CD4-positive, CD25-positive, alpha-beta regulatory T cell (primary cell): ENCODE measurements around the gene SCEL. TPM values are rescaled to one million over a fixed set of nuclear protein-coding genes. Genes with fewer than 3 reads are reported as not detected.

ENCODE experiments used
- ATAC-seq, 2 donors: fragments of 150-1000 bp; cut with Tn5 transposase; one replicate each; pipeline ENCODE4 v1.10.0; 2021; ENCODE audit warnings: low read depth in 2 of 2, moderate number of reproducible peaks in 2 of 2, moderate library complexity in 1 of 2
- DNase-seq, 3 donors: peaks; one replicate each; pipeline versions ENCODE4 v3.0.0 to v3.0.0-alpha.2; 2012 to 2022; ENCODE audit warnings: mixed read lengths in 1 of 3
- H3K27ac ChIP-seq: one replicate; pipeline ENCODE4 v1.7.0; 2013; ENCODE audit warnings: mild to moderate bottlenecking, low read length; ENCODE audit not compliant: insufficient read depth, poor library complexity, severe bottlenecking
- H3K27me3 ChIP-seq: one replicate; pipeline ENCODE4 v1.7.0; 2013; ENCODE audit warnings: low read length; ENCODE audit not compliant: control insufficient read depth, insufficient read depth
- H3K36me3 ChIP-seq: one replicate; pipeline ENCODE4 v1.7.0; 2013; ENCODE audit warnings: mild to moderate bottlenecking, low read length, moderate library complexity; ENCODE audit not compliant: control insufficient read depth, insufficient read depth
- H3K4me1 ChIP-seq: 2 replicates; pipeline ENCODE4 v1.7.0; 2013; ENCODE audit warnings: mild to moderate bottlenecking, low read length; ENCODE audit not compliant: insufficient read depth, control insufficient read depth, poor library complexity, severe bottlenecking
- H3K4me3 ChIP-seq: one replicate; pipeline ENCODE4 v1.7.0; 2013; ENCODE audit warnings: low read depth, mild to moderate bottlenecking, low read length, moderate library complexity
- H3K9me3 ChIP-seq, 2 experiments: 1 replicate in 1 of 2; 2 replicates in 1 of 2; pipeline ENCODE4 v1.7.0; 2013; ENCODE audit warnings: low read length in 2 of 2, mild to moderate bottlenecking in 1 of 2, moderate library complexity in 1 of 2; ENCODE audit not compliant: control insufficient read depth in 2 of 2
- H3K27ac Mint-ChIP-seq, 3 donors: one replicate each; pipeline ENCODE4 v1.8.0; 2020 to 2022; ENCODE audit warnings: mild to moderate bottlenecking in 3 of 3, mixed read lengths in 3 of 3, moderate library complexity in 2 of 3
- H3K27me3 Mint-ChIP-seq: one replicate; pipeline ENCODE4 v1.8.0; 2022; ENCODE audit warnings: mild to moderate bottlenecking, mixed read lengths
- H3K36me3 Mint-ChIP-seq: one replicate; pipeline ENCODE4 v1.8.0; 2020; ENCODE audit warnings: mixed read lengths
- H3K4me1 Mint-ChIP-seq, 4 donors: one replicate each; pipeline ENCODE4 v1.8.0; 2020 to 2022; ENCODE audit warnings: mixed read lengths in 4 of 4, mild to moderate bottlenecking in 1 of 4
- H3K4me3 Mint-ChIP-seq, 4 donors: one replicate each; pipeline ENCODE4 v1.8.0; 2020 to 2022; ENCODE audit warnings: mild to moderate bottlenecking in 4 of 4, mixed read lengths in 4 of 4, moderate library complexity in 3 of 4
- H3K9me3 Mint-ChIP-seq, 7 donors: one replicate each; pipeline ENCODE4 v1.8.0; 2020 to 2022; ENCODE audit warnings: mixed read lengths in 7 of 7, mild to moderate bottlenecking in 3 of 7, moderate library complexity in 2 of 7
- polyA plus RNA-seq, 4 donors: library from polyadenylated mRNA; unstranded; fragments of 300-500 nt; fragmentation: Illumina TruSeq; gene quantifications; one replicate each; pipeline ENCODE4 v1.2.3, GENCODE V29; 2021
- total RNA-seq: library from RNA; stranded (reverse); gene quantifications from one replicate; pipeline ENCODE4 v1.2.3, GENCODE V29; 2022

SCEL gene
- total and polyA plus RNA-seq, 5 donors from 2014 or later = not detected

DNA sequence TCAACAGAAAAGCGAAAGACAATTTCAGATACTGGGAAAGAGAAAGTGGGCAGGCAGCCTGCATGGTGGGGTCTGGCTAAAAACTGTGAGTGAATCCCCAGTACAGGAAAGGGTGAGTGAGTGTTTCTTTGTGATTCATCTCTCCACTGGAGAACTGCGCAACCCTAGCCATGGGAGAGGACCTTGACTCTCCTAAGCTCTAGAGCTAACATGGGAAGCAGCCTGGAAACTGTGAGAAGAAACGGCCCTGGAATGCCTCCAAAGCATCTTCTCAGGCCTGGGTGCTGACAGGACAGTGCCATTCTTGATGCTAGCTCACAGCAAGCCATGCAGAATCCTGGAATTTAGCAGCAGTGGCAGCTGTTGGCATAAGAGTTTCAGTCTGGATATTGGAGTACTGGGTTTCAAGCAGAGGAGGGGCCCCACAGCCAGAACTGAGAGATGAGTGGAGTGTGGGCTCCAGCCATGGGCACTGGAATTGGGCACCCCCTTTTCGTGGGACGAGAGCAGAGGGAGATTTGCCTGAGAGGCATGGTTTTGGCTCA is 143.3 kb downstream of the SCEL start:
- Mint-ChIP-seq H3K9me3 (peaks cover 0 to 9% (median 0%) of the 10 kb centered on the region in 7 donors), H3K27ac (no peak overlapping the region), H3K27me3 (peaks cover 41% of the 10 kb centered on the region), H3K36me3 (no peaks in the 10 kb centered on the region), H3K4me3 (no peak overlapping the region), H3K4me1 (no peaks in the 10 kb centered on the region)
- DNase-seq (no peak), ATAC-seq (no peak)
- Histone ChIP-seq H3K36me3 (no peaks in the 10 kb centered on the region), H3K4me1 (no peaks in the 10 kb centered on the region), H3K4me3 (no peak overlapping the region), H3K27ac (no peak overlapping the region), H3K27me3 (peaks cover 21% of the 10 kb centered on the region), H3K9me3 (peaks cover 0 to 2% of the 10 kb centered on the region in 2 experiments)

DNA sequence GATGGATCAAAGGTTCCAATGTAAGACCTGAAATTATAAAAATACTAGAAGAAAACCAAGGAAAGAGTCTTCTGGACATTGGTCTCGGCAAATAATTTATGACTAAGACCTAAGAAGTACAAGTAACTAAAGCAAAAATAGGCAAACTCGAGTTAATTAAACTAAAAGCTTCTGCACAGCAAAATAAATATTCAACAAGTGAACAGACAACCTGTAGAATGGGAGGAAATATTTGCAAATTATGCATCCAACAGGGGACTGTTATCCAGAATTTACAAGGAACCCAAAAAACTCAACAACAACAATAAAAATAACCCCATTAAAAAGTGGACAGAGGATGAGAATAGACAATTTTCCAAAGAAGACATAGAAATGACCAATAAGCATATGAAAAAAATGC is 152.3 kb downstream of the SCEL start:
- Histone ChIP-seq H3K27ac (no peak overlapping the region), H3K36me3 (no peaks in the 10 kb centered on the region), H3K4me1 (no peaks in the 10 kb centered on the region), H3K4me3 (no peak overlapping the region), H3K27me3 (peaks cover 26% of the 10 kb centered on the region), H3K9me3 (peaks cover 0 to 9% of the 10 kb centered on the region in 2 experiments)
- no peak for DNase-seq
- H3K36me3 Mint-ChIP-seq = peaks cover 4% of the 10 kb centered on the region
- ATAC-seq = no peak
- H3K27me3 Mint-ChIP-seq = peaks cover 42% of the 10 kb centered on the region
- no peak overlapping the region for H3K4me3 Mint-ChIP-seq
- peaks cover 0 to 12% (median 2%) of the 10 kb centered on the region in 7 donors for H3K9me3 Mint-ChIP-seq
- H3K4me1 Mint-ChIP-seq = no peaks in the 10 kb centered on the region
- H3K27ac Mint-ChIP-seq = no peak overlapping the region

DNA sequence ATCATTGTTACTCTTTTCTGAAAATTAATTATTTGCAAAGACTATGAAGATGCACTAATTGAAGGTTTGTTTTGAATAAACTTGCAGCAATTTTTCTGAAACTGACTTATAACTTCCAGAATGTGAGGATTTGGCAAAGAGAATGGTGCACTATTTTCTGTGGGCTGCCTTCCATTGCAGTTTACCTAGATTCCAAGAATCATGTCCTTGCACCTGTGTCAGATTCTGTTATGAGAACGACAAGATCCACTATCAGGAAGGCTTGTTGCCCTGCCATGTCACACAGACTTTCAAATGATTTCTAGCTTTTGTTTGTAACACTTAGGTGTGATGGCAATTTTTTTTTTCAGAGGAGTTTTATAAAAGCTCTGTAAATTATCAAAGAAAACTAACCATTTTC is 156.4 kb downstream of the SCEL start:
- no peaks in the 10 kb centered on the region for H3K36me3 ChIP-seq
- Mint-ChIP-seq H3K27me3 (peaks cover 53% of the 10 kb centered on the region), H3K4me3 (no peak overlapping the region), H3K27ac (no peak overlapping the region), H3K36me3 (no peaks in the 10 kb centered on the region), H3K9me3 (peaks cover 0 to 7% (median 0%) of the 10 kb centered on the region in 7 donors), H3K4me1 (peaks cover 0 to 17% (median 13%) of the 10 kb centered on the region in 4 donors)
- peaks cover 22% of the 10 kb centered on the region for H3K27me3 ChIP-seq
- DNase-seq (no peak), ATAC-seq (no peak)
- no peak overlapping the region for H3K27ac ChIP-seq
- H3K4me1 ChIP-seq = peaks cover 16% of the 10 kb centered on the region
- peaks cover 0 to 6% of the 10 kb centered on the region in 2 experiments for H3K9me3 ChIP-seq
- no peak overlapping the region for H3K4me3 ChIP-seq

DNA sequence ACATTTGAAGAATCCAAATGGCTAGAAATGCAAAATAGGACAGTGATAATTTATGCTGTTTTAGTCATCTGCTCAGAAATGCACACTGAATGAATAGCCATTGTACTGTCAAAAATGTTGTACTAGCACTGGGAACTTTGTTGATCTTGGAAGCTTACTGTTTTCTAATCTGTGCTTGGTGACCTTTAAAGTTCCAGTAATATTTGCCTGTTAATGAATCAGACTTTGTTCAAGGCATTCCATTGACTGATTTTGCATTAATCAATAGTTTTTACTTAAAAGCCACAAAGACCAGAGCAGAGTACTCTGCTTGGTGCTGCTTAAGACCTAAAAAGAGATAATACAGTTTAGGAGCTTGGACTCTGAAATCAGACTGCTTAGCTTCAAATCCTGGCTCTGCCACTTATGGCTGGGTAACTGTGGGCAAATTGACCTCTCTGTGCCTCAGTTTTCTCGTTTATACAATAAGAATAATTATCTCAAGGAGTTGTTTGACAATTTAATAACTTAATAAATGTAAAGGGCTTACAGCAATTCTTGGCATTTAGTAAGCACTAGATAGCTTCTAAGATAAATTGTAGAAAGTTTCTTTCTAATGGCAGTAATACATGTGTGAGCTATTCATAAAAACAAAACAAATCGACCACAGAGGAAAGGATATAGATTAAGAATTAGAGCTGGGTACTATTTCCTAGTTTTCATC is 157.4 kb downstream of the SCEL start:
- H3K9me3 ChIP-seq = peaks cover 0 to 2% of the 10 kb centered on the region in 2 experiments
- DNase-seq = no peak
- H3K27ac ChIP-seq = no peak overlapping the region
- Mint-ChIP-seq H3K27ac (no peak overlapping the region), H3K36me3 (no peaks in the 10 kb centered on the region), H3K27me3 (peaks cover 50% of the 10 kb centered on the region), H3K9me3 (no peaks in the 10 kb centered on the region), H3K4me1 (peaks cover 0 to 22% (median 16%) of the 10 kb centered on the region in 4 donors), H3K4me3 (no peak overlapping the region)
- peaks cover 19% of the 10 kb centered on the region for H3K4me1 ChIP-seq
- H3K4me3 ChIP-seq = no peak overlapping the region
- H3K36me3 ChIP-seq = no peaks in the 10 kb centered on the region
- no peak for ATAC-seq
- peaks cover 13% of the 10 kb centered on the region for H3K27me3 ChIP-seq

DNA sequence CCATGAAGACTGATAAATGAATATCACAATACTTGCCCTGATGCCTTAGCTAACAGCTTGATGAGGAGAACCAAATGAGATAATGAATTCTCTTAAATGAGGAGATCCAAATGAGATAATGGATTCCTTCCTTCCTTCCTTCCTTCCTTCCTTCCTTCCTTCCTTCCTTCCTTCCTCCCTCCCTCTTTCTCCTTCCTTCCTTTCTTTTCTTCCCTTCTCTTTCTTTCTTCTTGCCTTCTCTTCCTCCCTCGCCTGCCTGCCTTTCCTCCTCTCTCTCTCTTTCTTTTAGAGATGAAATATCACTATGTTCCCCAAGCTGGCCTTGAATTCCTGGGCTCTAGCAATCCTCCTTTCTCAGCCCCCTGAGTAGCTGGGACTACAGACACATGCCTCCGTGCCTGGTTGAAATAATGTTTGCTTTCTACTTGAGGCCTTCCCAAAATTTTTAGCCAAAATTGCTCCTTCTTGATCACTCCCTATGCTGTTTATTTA is 158.0 kb downstream of the SCEL start:
- Mint-ChIP-seq H3K9me3 (no peaks in the 10 kb centered on the region), H3K27me3 (peaks cover 50% of the 10 kb centered on the region), H3K4me3 (no peak overlapping the region), H3K4me1 (peaks cover 0 to 22% (median 16%) of the 10 kb centered on the region in 4 donors), H3K36me3 (no peaks in the 10 kb centered on the region), H3K27ac (no peak overlapping the region)
- no peak overlapping the region for H3K27ac ChIP-seq
- DNase-seq = no peak
- no peaks in the 10 kb centered on the region for H3K36me3 ChIP-seq
- H3K4me1 ChIP-seq = peaks cover 19% of the 10 kb centered on the region
- H3K27me3 ChIP-seq = peaks cover 7% of the 10 kb centered on the region
- ATAC-seq = no peak
- H3K4me3 ChIP-seq = no peak overlapping the region
- peaks cover 0 to 2% of the 10 kb centered on the region in 2 experiments for H3K9me3 ChIP-seq

Other genes starting within 250 kb of the SCEL start
- gene MYCBP2, start 208.6 kb upstream of the SCEL start, total RNA-seq = 189 TPM
- 10 to 100 TPM; 20.8 to 35.9 (median 26.4) TPM for gene MYCBP2, start 208.6 kb upstream of the SCEL start, polyA plus RNA-seq
- gene SLAIN1, start 162.0 kb downstream of the SCEL start, total RNA-seq = 27.7 TPM
- 10 to 100 TPM; 22.0 to 42.0 (median 25.0) TPM for gene SLAIN1, start 162.0 kb downstream of the SCEL start, polyA plus RNA-seq